Measurements from ENCODE around the gene LIFR. TPM values are rescaled to one million over a fixed set of nuclear protein-coding genes. Genes with fewer than 3 reads are reported as not detected.

The LIFR gene
- total RNA-seq, 1 donor from 2014 or later, result 32.7 TPM

DNA sequence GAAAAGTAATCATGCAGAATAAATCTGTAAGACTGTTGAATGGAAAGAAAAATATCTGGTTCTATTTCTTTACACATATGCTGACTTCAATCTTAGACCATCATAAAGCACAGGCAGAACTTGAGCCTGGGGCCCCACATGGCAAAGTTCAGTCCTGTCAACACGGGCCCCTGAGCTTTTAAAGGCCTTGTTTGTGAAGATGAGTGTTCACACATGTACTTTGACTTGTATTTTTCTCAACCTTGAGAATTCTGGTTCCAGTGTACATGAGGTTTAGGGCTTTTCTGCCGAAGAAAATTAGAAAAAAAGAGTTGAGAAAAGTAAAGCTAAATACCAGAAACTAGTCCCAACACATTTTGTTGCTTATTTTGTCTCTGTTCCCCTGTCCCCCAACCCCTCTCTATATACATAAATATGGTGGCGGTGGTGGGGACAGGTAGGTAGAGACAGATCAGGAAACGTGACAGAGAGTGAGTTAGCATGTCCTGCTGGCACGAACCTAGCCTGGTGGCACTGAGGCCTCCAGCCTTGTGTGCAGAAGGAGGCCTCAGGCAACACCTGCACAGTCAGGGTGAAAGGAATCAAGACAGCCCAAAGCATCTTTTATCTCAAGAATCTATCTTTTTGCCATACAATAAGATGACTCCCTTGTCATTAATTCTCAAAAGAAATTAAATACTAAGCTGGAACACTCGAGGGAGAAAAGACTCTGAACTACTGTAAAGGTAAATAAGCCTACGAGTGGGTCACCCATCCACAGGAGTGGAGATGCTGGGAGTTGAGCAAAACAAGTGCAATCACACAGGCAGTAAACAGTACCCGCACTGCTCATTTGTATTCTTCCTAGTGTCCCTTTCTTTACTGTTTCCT, 22.9 kb downstream of the LIFR start:
- H3K9me3 Mint-ChIP-seq, result no peaks in the 10 kb centered on the region
- peaks cover 18% of the 10 kb centered on the region for H3K4me1 Mint-ChIP-seq (ENCODE audit: unreplicated experiment)
- TF ChIP-seq, protein P1, sequence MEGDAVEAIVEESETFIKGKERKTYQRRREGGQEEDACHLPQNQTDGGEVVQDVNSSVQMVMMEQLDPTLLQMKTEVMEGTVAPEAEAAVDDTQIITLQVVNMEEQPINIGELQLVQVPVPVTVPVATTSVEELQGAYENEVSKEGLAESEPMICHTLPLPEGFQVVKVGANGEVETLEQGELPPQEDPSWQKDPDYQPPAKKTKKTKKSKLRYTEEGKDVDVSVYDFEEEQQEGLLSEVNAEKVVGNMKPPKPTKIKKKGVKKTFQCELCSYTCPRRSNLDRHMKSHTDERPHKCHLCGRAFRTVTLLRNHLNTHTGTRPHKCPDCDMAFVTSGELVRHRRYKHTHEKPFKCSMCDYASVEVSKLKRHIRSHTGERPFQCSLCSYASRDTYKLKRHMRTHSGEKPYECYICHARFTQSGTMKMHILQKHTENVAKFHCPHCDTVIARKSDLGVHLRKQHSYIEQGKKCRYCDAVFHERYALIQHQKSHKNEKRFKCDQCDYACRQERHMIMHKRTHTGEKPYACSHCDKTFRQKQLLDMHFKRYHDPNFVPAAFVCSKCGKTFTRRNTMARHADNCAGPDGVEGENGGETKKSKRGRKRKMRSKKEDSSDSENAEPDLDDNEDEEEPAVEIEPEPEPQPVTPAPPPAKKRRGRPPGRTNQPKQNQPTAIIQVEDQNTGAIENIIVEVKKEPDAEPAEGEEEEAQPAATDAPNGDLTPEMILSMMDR (conservative IDR thresholded peaks at IDR 0.05), result no peak
- DNase-seq (ENCODE audit: extremely low spot score, unreplicated experiment), result no peak
- H3K27me3 Mint-ChIP-seq, result no peaks in the 10 kb centered on the region
- no peak overlapping the region for H3K4me3 Mint-ChIP-seq
- no peak overlapping the region for H3K27ac Mint-ChIP-seq
- H3K36me3 Mint-ChIP-seq, result no peaks in the 10 kb centered on the region

DNA sequence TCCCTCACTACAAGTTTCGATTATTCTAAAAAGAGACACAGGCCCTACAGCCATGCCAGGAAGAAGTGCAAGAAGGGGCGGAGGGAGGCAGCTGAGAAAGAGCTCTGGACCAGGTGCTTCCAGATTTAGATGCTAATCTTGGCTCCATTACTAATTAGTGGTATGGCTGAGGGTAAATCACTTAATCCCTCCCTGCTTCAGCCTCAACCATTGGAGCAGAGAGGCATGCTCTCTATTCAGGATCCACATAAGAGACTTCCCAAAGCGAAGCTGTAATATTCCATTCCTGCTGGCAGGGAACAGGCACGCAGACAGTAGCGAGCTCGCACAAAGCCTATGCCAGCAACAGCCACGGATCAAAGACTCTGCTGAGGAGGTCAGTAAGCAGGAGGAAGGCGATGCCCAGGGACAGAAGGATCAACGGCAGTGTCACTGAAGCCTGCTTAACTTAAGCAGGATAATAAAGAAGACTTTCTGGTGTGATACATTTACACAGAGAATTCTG, 24.2 kb downstream of the LIFR start:
- DNase-seq (ENCODE audit: extremely low spot score, unreplicated experiment), result no peak
- H3K9me3 Mint-ChIP-seq, result no peaks in the 10 kb centered on the region
- H3K4me3 Mint-ChIP-seq, result peak overlapping the region; percentile 21

DNA sequence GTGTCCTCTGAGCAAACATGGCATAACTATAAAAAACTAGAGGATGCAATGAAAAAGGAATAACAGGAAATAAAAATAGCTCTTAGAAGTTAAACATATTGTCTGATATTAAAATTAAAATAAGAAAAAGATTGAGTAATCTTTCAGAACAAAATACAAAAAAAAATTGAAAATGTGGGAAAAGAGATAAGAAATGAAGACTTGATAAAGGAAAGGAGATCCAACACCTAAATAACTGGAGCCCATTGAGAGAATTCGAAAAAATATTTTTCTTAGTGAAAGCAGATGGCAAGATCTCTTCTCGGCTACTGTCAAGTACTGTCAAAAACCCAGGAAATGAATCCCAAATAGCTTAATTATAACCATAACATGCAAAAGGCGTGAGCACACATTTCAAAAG, 24.9 kb downstream of the LIFR start:
- TF ChIP-seq, protein P1 (conservative IDR thresholded peaks at IDR 0.05), result no peak
- Mint-ChIP-seq H3K27me3 (no peaks in the 10 kb centered on the region), H3K4me3 (no peak overlapping the region), H3K4me1 (ENCODE audit: unreplicated experiment) (peaks cover 19% of the 10 kb centered on the region), H3K27ac (no peak overlapping the region), H3K36me3 (peaks cover 7% of the 10 kb centered on the region), H3K9me3 (no peaks in the 10 kb centered on the region)
- no peak for DNase-seq (ENCODE audit: extremely low spot score, unreplicated experiment)

More for the DNA sequence above, 24.2 kb downstream of the LIFR start:
- no peaks in the 10 kb centered on the region for H3K27me3 Mint-ChIP-seq
- peaks cover 7% of the 10 kb centered on the region for H3K36me3 Mint-ChIP-seq
- H3K27ac Mint-ChIP-seq, result no peak overlapping the region
- peaks cover 19% of the 10 kb centered on the region for H3K4me1 Mint-ChIP-seq (ENCODE audit: unreplicated experiment)
- TF ChIP-seq, protein P1 (conservative IDR thresholded peaks at IDR 0.05), result no peak

DNA sequence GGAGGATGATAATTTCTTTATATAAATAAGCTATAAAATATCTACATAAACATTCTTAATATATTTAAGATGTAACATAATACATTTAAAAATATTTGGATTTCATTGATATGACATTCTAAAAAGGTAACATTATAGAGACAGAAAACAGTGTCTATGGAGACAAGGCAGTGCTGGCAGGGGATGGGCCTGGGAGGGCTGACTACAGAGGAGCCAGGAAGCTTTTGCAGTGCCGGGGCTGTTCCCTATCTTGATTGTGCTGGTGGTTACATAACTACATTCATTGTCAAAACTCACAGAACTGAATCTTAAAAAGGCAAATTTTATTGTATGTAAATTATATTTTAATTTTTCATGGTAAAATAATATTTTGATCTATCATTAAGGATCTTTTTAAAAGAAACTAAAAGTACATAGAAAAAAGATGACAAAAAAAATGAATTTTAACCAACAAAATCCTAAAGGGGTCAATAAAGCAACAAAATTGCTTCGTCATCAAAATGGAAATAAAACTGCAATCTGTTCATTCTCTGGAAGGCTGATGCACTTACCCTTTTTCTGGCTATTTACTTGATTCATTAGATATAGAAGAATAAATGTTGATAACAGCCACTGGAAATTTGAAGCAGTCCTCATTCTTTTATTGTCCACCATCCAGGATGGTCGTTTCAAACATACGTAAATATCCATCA, 26.3 kb downstream of the LIFR start:
- no peaks in the 10 kb centered on the region for H3K9me3 Mint-ChIP-seq
- peaks cover 14% of the 10 kb centered on the region for H3K4me1 Mint-ChIP-seq (ENCODE audit: unreplicated experiment)
- no peak for DNase-seq (ENCODE audit: extremely low spot score, unreplicated experiment)
- no peaks in the 10 kb centered on the region for H3K27me3 Mint-ChIP-seq
- H3K36me3 Mint-ChIP-seq, result peaks cover 11% of the 10 kb centered on the region
- H3K4me3 Mint-ChIP-seq, result no peak overlapping the region
- TF ChIP-seq, protein P1 (conservative IDR thresholded peaks at IDR 0.05), result no peak
- H3K27ac Mint-ChIP-seq, result no peak overlapping the region

DNA sequence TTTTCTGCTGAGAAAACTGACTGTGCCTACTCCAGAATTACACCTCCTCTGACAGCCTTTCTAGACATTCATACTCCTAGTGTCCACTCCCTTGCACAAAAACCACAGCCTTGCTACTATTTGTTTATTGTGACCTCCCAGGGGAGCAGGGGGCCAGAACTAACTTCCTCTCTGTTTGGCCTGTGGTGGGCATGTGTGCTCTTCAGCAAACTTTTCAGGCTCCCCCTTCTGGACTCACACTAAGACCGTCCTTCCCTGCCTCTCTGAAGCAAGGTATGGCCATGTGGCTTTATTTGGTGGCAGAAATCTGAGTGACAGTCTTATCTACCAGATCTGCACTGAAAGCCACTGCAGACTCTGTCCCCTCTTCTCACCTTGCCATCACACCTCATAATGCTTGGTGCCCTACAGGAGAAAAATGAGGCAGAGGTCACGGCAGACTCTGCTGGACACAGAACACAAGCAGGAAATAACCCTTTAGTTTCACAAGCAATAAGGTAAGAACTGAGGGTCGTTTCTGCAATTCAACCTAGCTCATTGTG, 28.2 kb downstream of the LIFR start:
- H3K27me3 Mint-ChIP-seq, result no peaks in the 10 kb centered on the region
- TF ChIP-seq, protein P1 (conservative IDR thresholded peaks at IDR 0.05), result no peak
- peaks cover 7% of the 10 kb centered on the region for H3K4me1 Mint-ChIP-seq (ENCODE audit: unreplicated experiment)
- peaks cover 15% of the 10 kb centered on the region for H3K36me3 Mint-ChIP-seq
- no peak overlapping the region for H3K4me3 Mint-ChIP-seq
- DNase-seq (ENCODE audit: extremely low spot score, unreplicated experiment), result no peak
- no peak overlapping the region for H3K27ac Mint-ChIP-seq
- no peaks in the 10 kb centered on the region for H3K9me3 Mint-ChIP-seq

Measured in type B pancreatic cell (in vitro differentiated cells).